GM12801 (cell line): ENCODE measurements around the gene FAM107B.

ENCODE experiments used
- TF ChIP-seq, protein P1 (sequence below): IDR thresholded peaks from one replicate; pipeline ENCODE4 v1.5.1; 2011; ENCODE audit warnings: control low read depth; ENCODE audit not compliant: insufficient read length; ENCODE audit errors: extremely low read depth

The FAM107B gene

DNA sequence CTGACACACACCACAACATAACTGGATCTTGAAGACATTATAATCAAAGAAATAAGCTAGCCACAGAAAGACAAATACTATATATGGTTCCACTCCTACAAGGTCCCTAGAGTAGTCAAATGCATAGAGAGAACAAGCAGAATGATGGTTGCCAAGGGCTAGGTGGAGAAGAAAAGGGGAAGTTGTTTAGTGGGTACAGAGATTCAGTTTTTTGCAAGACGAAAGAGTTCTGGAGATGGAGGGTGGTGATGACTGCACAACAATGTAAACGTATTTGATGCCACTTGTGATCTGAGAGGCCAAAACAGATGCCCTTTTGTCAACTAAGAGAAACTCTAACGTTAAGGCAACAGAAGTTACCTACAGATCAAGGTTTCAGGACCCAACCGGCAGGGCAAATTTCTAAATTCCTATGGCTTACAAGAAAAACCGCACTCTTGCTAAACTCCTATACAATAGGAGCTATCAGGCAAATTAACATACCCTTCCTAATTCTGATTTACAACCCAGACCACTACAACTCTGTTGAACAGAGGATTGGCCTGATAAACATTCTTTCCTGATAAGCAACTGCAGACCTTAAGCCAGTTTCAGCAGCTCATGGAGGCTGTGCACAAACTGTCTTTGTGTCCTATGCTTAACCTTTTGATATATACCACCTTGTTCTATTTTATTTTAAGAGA, 69.0 kb downstream of the FAM107B start:
- TF ChIP-seq, protein P1, sequence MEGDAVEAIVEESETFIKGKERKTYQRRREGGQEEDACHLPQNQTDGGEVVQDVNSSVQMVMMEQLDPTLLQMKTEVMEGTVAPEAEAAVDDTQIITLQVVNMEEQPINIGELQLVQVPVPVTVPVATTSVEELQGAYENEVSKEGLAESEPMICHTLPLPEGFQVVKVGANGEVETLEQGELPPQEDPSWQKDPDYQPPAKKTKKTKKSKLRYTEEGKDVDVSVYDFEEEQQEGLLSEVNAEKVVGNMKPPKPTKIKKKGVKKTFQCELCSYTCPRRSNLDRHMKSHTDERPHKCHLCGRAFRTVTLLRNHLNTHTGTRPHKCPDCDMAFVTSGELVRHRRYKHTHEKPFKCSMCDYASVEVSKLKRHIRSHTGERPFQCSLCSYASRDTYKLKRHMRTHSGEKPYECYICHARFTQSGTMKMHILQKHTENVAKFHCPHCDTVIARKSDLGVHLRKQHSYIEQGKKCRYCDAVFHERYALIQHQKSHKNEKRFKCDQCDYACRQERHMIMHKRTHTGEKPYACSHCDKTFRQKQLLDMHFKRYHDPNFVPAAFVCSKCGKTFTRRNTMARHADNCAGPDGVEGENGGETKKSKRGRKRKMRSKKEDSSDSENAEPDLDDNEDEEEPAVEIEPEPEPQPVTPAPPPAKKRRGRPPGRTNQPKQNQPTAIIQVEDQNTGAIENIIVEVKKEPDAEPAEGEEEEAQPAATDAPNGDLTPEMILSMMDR: no peak

DNA sequence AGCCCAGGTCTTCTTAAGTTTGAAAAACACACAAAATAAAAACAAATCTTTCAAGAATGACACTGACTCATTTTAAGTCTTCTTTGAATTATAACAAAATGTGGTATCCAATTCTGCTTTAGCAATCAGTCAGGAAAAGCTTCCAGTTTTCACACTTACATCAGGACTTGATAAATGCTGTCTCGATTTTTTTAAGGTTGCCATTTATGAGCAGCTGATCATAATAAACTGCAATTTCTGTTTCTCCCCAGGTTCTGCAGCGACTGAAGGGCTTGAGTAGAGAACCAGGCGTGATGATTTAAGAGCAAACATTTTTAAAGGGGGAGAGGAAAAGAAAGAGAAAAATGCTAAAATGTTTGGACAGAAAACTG, 71.1 kb downstream of the FAM107B start:
- TF ChIP-seq, protein P1: no peak

DNA sequence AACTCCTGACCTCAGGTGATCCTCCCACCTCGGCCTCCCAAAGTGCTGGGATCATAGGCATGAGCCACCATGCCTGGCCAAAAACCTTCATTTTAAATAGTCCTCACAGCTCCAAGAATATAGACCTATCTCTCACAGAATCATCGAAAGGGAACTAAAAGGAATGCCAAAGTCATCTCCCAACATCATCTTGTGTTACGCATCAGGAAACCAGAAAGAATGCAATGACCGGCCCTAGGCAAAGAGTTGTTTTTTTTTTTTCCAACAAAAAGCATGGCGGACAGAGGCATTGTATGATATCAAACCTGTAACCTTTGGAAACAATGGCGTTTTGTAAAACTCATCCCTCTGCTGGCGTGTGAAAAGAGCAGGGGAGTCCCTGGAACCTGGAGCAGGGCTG, 73.2 kb downstream of the FAM107B start:
- TF ChIP-seq, protein P1: no peak

DNA sequence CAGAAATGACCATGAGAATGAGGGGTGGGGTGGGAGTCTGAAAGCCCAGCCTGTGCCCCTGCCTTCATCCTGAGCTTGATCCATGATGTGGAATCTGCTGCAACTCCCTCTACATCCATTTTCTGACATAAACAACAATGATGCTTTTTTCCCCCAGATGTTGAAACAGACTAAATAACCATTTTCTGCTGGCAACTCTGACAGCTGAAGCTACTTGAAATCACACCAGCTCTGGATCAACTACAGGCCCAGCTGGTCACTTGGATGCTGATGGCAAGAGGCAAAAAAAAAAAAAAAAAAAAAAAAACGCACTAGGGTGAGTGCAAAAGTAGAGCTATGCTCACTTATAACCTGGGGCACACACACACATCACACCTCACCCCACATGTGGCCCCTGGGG, 74.2 kb downstream of the FAM107B start:
- TF ChIP-seq, protein P1: no peak

DNA sequence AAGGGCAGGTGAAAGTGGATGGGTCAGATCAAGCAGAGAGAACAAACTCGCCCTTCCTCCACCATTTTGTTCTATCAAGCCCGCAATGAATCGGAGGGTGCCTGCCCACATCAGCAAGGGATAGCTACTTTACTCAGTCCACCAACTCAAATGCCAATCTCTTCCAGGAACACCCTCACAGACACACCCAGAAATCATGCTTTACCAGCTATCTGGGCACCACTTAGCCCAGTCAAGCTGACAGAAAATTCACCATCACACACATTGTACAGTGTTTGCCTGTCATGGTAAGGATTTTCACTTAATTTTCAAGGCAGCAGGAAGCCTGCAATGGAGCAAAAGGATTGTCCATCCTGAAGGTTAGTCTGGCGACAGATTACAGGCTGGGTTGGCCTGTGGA, 75.2 kb downstream of the FAM107B start:
- TF ChIP-seq, protein P1: no peak

DNA sequence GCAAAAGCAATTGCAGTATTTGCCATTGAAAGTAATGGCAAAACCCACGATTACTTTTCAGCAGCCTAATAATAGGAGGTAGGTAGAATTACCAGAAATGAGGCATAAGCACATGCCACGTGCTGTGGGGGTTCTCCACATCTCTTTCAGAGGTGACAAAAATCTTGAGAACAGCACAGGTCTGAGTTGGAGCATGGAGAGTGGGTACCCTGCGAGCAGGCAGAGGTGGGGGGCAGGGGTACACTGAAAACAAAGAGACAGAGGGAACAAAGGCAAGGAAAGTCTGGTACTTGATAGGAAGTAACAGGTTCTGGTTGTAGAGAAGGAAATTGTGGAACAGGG, 75.9 kb downstream of the FAM107B start:
- TF ChIP-seq, protein P1: no peak

DNA sequence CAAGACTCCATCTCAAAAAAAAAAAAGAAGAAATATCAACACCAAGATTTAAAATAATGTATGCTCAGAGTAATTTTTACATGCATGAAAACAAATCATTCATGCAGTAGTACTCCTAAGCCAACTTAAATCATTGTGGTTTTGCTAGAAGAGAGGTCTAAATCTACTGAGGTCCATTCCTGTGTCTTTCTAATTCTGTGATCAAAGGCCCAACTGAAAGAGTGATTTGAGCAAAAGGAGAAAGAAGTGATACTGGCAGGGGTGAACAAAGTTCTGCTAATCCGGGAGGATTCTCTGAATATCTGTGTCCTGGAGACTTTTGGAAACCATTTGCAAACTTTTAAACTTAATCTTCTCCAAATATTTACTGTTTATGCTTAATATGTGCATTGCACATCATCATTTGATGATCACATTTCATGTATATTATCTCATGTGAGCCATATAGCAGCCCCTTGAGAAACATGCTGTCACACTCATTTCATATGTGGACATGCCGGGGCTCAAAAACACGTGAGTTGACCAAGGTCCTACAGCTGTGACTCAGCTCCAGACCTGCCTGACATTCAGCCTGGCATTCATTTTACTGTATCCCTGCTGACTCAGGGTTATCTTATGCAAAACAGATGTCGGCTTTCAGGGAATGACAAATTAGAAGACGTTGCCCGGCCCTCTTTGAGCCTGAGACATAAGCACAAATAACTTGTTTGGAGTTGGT, 76.4 kb downstream of the FAM107B start:
- TF ChIP-seq, protein P1: no peak
